ENCODE results near the gene MARCHF5. TPM values are rescaled to one million over a fixed set of nuclear protein-coding genes. Genes with fewer than 3 reads are reported as not detected.

MARCHF5 gene
- total and polyA plus RNA-seq, 12 donors = 10.2 to 40.1 (median 31.9) TPM

DNA sequence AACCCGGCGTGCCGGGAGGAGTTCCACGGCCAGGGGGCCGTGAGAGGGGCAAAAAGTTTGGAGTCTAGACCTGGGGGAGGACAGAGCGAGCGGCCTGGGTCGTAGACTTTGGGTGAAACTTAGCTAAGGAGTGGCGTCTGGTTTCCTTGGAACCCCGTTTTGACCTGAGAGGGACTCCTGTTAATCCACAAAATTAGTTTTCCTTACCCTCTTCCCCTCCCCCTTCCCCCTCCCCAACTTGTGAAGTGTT lies 574 bp downstream of the MARCHF5 start:
- Histone ChIP-seq H3K4me3 (peak overlapping the region; percentile 79 to 99 (median 98)), H3K4me1 (peaks cover 0 to 36% (median 17%) of the 10 kb centered on the region in 9 donors), H3K36me3 (peaks cover 0 to 25% (median 8%) of the 10 kb centered on the region in 9 donors), H3K27ac (peak overlapping the region; percentile 87 to 99 (median 96)), H3K9me3 (no peaks in the 10 kb centered on the region), H3K27me3 (no peaks in the 10 kb centered on the region)
- peak in 3 of 8 donors; percentile 3 to 8 (median 5) for ATAC-seq
- 0 to 1% methylated on average over 10 of the region's 10 CpGs for WGBS, 2 donors
- peak in 1 of 2 donors; percentile 28 for DNase-seq
- intact Hi-C loops (cut with DNase I) = loop anchor here in 9 of 10 donors (2.0 to 10.0 kb wide), 11 partner anchors 49 to 207 kb away; no protein-coding TSS in a partner anchor
- TF ChIP-seq, protein P1, sequence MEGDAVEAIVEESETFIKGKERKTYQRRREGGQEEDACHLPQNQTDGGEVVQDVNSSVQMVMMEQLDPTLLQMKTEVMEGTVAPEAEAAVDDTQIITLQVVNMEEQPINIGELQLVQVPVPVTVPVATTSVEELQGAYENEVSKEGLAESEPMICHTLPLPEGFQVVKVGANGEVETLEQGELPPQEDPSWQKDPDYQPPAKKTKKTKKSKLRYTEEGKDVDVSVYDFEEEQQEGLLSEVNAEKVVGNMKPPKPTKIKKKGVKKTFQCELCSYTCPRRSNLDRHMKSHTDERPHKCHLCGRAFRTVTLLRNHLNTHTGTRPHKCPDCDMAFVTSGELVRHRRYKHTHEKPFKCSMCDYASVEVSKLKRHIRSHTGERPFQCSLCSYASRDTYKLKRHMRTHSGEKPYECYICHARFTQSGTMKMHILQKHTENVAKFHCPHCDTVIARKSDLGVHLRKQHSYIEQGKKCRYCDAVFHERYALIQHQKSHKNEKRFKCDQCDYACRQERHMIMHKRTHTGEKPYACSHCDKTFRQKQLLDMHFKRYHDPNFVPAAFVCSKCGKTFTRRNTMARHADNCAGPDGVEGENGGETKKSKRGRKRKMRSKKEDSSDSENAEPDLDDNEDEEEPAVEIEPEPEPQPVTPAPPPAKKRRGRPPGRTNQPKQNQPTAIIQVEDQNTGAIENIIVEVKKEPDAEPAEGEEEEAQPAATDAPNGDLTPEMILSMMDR (IDR thresholded peaks at IDR 0.05) = no peak

DNA sequence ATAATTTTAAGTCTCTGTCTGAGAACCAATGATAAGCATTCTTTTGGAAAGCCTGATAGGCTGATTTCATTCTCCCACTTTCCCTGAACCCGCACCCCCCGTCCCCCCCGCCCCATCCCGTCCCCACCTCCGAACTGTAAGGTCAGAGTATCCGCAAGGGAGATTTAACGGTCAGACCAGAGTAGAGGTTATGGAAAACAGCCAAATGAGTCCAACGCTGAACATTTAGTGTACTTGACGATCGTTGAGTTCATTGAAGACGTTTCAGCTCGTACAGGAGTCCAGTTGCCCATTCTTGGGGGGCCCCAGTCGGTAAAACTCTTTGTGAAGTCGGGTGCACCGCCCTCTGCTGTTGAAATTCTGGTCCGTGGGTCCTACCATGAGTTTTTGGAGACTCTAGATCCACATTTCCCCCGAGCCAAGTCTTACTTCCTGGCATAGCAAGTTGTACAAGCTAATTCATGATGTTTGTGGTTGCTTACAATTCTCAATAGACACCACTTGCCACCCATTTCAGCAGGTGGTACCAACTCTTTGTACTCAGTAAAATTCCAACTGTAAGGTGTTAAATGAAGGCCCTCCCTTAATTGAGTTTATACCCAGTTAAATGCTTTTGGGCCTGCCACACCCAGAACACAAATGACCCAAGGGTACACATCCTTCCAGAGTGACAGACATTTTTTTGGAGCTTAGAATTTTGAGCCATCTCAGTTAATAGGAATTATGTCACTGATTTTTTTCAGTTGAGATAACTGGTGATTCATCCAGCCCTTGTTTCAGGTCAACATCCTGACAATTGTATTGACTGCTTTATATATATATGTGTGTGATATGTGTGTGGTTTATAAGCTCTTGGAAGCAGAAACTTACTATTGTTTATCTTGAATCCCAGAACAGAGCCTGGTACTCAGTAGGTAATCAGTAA lies 1.2 kb downstream of the MARCHF5 start:
- H3K27ac ChIP-seq = peak overlapping the region; percentile 87 to 99 (median 96)
- H3K27me3 ChIP-seq = no peaks in the 10 kb centered on the region
- H3K4me3 ChIP-seq = peak overlapping the region; percentile 79 to 99 (median 98)
- intact Hi-C loops (cut with DNase I) = loop anchor here in 9 of 10 donors (2.0 to 10.0 kb wide), 11 partner anchors 49 to 207 kb away; no protein-coding TSS in a partner anchor
- no peaks in the 10 kb centered on the region for H3K9me3 ChIP-seq
- ATAC-seq (peak in 6 of 8 donors; percentile 7 to 31 (median 14)), DNase-seq (peak; percentile 44 to 72)
- WGBS, 2 donors = 0 to 1% methylated on average over 17 of the region's 17 CpGs
- H3K36me3 ChIP-seq = peaks cover 0 to 26% (median 8%) of the 10 kb centered on the region in 9 donors
- TF ChIP-seq, protein P1 (IDR thresholded peaks at IDR 0.05) = peak; percentile 6 to 73 (median 56)
- peaks cover 0 to 36% (median 19%) of the 10 kb centered on the region in 9 donors for H3K4me1 ChIP-seq

DNA sequence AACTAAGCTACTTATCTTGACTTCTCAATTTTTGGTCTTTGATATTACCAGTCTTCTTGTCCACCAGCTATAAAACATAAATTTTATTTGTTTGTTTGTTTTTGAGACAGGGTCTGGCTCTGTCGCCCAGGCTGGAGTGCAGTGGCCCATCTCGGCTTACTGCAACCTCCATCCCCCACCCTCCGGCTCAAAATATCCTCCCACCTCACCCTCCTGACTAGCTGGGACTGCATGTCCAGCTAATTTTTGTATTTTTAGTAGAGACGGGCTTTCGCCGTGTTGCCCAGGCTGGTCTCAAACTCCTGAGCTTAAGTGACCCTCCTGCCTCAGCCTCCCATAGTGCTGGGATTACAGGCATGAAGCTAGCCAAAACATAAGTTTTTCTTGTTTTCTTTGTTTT lies 7.5 kb downstream of the MARCHF5 start:
- Histone ChIP-seq H3K4me1 (peaks cover 0 to 52% (median 24%) of the 10 kb centered on the region in 9 donors), H3K9me3 (no peaks in the 10 kb centered on the region), H3K27me3 (no peaks in the 10 kb centered on the region), H3K4me3 (no peak overlapping the region), H3K36me3 (peaks cover 0 to 40% (median 5%) of the 10 kb centered on the region in 9 donors), H3K27ac (peak overlapping the region in 4 of 10 donors; percentile 5 to 53 (median 33))
- DNase-seq = no peak
- intact Hi-C loops (cut with DNase I) = loop anchor here in 2 of 10 donors (10.0 kb wide), 2 partner anchors 136 to 214 kb away; no protein-coding TSS in a partner anchor
- TF ChIP-seq, protein P1 (IDR thresholded peaks at IDR 0.05) = no peak
- WGBS, 2 donors = 55 to 65% methylated on average over 6 of the region's 6 CpGs
- peak in 6 of 8 donors; percentile 50 to 89 (median 66) for ATAC-seq

DNA sequence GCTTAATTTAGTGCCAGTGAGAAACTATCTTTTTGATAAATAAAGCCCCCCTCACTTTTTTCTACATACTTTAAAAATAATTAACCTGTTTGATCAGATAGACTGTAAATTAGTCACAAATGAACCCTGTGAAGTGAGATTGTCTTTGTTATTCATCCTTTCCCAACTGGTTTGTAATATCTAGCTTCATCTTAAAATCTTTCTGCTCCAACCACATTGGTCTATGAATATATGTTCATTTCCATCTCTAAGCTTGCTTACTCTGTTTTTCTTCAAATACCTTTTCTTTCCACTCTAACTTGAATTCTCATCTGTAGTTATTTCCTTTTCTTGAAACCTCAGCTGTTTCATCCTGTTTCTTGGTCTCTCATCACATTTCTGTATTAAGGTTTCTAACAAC lies 12.1 kb downstream of the MARCHF5 start:
- TF ChIP-seq, protein P1 (IDR thresholded peaks at IDR 0.05) = no peak
- Histone ChIP-seq H3K36me3 (peaks cover 0 to 25% (median 0%) of the 10 kb centered on the region in 9 donors), H3K9me3 (no peaks in the 10 kb centered on the region), H3K27me3 (no peaks in the 10 kb centered on the region), H3K4me3 (no peak overlapping the region), H3K27ac (no peak overlapping the region), H3K4me1 (peaks cover 0 to 62% (median 25%) of the 10 kb centered on the region in 9 donors)
- DNase-seq (no peak), ATAC-seq (no peak)
- intact Hi-C loops (cut with DNase I) = no loop called here

All from heart right ventricle (tissue), 16 donors.